SK-N-MC (cell line): Measurements from ENCODE around the gene CPLX1.
"Not testable (repeated sequence)": the region's sequence is repeated elsewhere in the genome, so short reads cannot be mapped to it uniquely, and the experiment has no call there.

Experiments
- DNase-seq: peaks from one replicate; pipeline ENCODE4 v3.0.0-alpha.2; 2011; ENCODE audit warnings: low read depth, low spot score
- H3K27ac ChIP-seq: fragments of 200-600 bp; sonication (generic); 2 replicates; pipeline ENCODE4 v1.5.1; 2016; ENCODE audit warnings: mixed run types
- H3K36me3 ChIP-seq: fragments of 200-600 bp; sonication (generic); 2 replicates; pipeline ENCODE4 v1.6.1; 2017; ENCODE audit warnings: antibody characterized with exemption, low read length, mixed read lengths; ENCODE audit not compliant: insufficient read depth
- H3K4me3 ChIP-seq: fragments of 200-600 bp; sonication (generic); 2 replicates; pipeline ENCODE4 v1.5.1; 2016
- H3K9ac ChIP-seq: fragments of 200-600 bp; sonication (generic); 2 replicates; pipeline ENCODE4 v1.8.0; 2017; ENCODE audit warnings: mixed run types, mixed read lengths; ENCODE audit not compliant: insufficient read length
- H3K9me3 ChIP-seq: fragments of 200-600 bp; sonication (generic); 2 replicates; pipeline ENCODE4 v1.6.1; 2017; ENCODE audit warnings: low read depth, mild to moderate bottlenecking, antibody characterized with exemption, low read length, moderate library complexity, mixed read lengths
- EZH2 ChIP-seq: fragments of 200-600 bp; sonication (generic); IDR thresholded peaks from one replicate; pipeline ENCODE4 v1.6.1; 2017; ENCODE audit warnings: antibody characterized with exemption
- FOXP2 ChIP-seq: optimal IDR thresholded peaks from 2 replicates; pipeline ENCODE3; 2011; ENCODE audit warnings: mild to moderate bottlenecking, moderate library complexity; ENCODE audit not compliant: insufficient read depth; ENCODE audit errors: extremely low read length, control extremely low read depth
- POLR2AphosphoS5 ChIP-seq: IDR thresholded peaks from 2 replicates; pipeline ENCODE4 v1.6.1; 2012; ENCODE audit warnings: mild to moderate bottlenecking, low read depth, low read length, borderline replicate concordance

Gene CPLX1

DNA sequence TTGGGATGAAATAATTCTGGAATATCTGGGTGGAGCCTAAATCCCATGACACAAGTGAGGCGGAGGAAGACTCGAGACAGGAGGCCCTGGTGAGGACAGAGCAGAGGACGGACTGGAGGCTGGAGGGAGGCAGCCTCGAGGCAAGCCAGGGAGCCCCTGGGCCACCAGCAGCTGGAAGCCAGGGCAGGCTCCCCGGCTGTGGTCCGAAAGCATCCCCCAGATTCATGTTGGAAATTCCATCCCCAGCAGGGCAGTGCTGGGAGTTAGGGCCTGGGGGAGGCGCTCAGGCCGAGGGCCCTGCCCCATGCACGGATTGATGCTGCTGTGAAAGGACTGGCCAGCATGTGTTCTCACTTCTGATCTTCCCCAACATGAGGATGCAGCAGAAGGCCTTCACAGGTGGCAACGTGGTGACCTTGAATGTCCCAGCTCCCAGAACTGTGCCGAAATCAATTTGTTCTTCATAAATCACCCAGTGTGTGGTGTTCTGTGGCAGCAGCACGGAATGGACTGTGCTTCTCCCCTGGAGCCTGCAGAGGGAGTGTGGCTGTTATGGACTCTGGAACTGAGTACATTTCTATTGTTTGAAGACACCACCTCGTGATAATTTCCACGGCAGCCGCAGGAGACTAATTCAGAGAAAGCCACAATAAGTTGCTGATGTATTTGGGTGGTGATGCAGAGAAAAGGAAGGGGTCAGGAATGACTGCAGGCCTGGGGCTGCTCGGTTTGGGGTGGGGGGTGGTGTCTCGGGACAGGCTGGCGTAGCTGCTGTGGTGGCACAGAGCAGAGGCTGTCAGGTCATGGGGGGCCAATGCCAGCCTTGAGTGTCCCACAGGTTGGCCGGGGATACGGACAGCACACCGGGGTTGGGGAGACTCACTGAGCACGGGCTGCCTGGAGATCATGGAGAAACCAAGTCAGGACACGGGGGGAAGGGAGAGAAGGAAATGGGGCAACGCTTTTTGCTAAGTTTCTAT is 63.4 kb downstream of the CPLX1 start:
- Histone ChIP-seq H3K27ac (no peak overlapping the region), H3K4me3 (no peak overlapping the region), H3K9me3 (0 out of 2 replicates have a peak, but pooled peaks cover 2% of the 10 kb centered on the region), H3K9ac (no peak overlapping the region), H3K36me3 (peaks cover 79% of the 10 kb centered on the region)
- TF ChIP-seq POLR2AphosphoS5: no peak
- TF ChIP-seq EZH2: no peak
- no peak for TF ChIP-seq FOXP2
- no peak for DNase-seq

DNA sequence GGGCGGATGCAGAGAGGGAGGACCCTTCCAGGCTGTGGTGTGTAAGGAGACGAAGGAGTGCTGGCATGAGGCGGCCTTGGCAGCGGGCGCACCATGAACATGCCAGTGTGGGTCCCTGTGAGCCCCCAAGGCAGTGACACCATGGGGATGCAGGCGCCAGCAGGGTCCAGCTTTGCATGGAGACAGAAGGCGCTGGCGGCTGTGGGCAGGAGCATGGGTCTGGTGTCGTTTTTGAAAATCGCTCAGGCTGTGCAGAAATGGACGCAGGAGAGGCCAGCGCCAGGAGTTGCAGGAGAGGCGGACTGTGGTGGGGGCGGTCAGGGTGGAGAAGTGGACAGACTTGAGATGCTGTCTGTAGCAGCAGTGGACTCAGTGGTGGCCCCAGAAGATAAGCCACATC is 64.2 kb downstream of the CPLX1 start:
- DNase-seq: no peak
- peaks cover 79% of the 10 kb centered on the region for H3K36me3 ChIP-seq
- TF ChIP-seq POLR2AphosphoS5: no peak
- TF ChIP-seq EZH2: no peak
- no peak for TF ChIP-seq FOXP2
- no peak overlapping the region for H3K9ac ChIP-seq
- H3K4me3 ChIP-seq: no peak overlapping the region
- H3K9me3 ChIP-seq: 0 out of 2 replicates have a peak, but pooled peaks cover 3% of the 10 kb centered on the region
- no peak overlapping the region for H3K27ac ChIP-seq

DNA sequence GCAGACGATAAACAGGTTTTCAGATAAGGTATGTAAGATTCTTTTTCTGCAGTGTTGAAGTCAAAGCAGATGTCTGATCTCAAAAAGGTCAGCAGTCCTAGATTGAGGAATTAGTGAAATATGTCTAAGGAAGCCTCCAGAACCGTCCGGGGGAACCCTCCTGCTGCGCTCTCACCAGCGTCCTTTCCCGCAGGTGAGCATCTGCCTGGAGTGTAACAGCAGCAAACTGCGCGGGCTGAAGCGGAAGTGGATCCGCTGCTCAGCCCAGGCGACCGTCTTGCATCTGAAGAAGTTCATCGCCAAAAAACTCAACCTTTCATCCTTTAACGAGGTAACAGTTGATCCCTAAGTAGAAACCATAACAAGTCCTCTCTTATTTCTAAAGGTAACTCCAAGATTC is 64.8 kb downstream of the CPLX1 start:
- H3K27ac ChIP-seq: no peak overlapping the region
- no peak for DNase-seq
- 0 out of 2 replicates have a peak, but pooled peaks cover 3% of the 10 kb centered on the region for H3K9me3 ChIP-seq
- H3K4me3 ChIP-seq: no peak overlapping the region
- no peak for TF ChIP-seq FOXP2
- no peak for TF ChIP-seq POLR2AphosphoS5
- peaks cover 79% of the 10 kb centered on the region for H3K36me3 ChIP-seq
- no peak overlapping the region for H3K9ac ChIP-seq

DNA sequence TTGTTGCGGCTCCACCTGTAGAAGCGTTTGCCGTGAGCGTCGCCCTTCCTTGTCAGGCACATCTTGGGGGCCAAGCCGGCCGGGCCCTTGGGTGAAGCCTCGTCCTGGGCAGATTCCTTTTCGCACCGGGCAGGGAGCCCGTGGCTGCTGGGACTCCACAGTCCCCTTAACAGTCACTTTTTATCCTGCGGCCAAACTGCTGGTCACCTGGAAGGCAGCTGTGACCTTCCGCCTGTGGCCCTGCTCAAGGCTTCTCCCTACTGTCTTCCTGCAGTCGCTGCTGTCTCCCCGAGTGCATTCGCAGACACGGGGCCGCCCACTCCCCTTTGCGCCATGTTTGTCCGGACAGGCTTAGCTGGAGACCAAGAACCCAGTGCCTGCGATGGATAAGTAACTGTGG is 65.3 kb downstream of the CPLX1 start:
- no peak overlapping the region for H3K9ac ChIP-seq
- no peak for DNase-seq
- TF ChIP-seq FOXP2: no peak
- no peak for TF ChIP-seq POLR2AphosphoS5
- no peak for TF ChIP-seq EZH2
- peaks cover 79% of the 10 kb centered on the region for H3K36me3 ChIP-seq
- H3K27ac ChIP-seq: no peak overlapping the region
- no peak overlapping the region for H3K4me3 ChIP-seq
- H3K9me3 ChIP-seq: 0 out of 2 replicates have a peak, but pooled peaks cover 3% of the 10 kb centered on the region

DNA sequence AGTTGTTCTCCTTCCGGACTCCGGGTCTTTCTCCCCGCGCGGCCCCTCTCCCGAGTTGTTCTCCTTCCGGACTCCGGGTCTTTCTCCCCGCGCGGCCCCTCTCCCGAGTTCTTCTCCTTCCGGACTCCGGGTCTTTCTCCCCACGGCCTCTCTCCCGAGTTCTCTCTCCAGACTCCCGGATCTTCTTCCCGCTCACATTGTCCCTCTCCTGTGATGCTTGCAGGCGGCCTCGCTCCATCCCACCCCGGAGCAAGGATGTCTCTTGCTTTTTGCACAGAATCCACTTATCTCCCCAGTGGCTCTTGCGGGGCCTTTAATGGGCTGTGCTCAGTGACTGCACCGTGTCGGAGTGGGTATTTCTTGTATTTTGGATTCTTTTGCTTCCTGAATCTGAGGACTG is 66.1 kb downstream of the CPLX1 start:
- H3K36me3 ChIP-seq: peaks cover 82% of the 10 kb centered on the region
- H3K9ac ChIP-seq: not testable (repeated sequence)

DNA sequence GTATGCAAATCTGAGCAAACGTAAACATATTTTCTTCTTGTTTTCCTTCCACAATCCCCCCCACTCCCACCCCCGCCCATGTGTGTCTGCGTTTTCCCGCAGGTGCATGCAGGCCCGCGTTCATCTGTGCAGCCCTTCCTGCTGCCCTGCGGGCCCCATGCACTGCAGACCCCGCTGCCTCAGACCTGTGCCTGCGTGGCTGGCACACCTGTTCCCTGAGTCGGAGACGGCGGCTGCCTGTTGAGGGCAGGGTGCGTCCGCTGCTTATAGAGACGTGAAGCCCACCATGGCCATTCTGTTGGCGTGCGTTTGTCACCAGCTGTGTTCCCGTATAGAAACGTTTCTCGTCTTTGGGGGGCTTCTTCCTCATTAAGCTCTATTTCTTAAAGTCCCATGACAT is 68.8 kb downstream of the CPLX1 start:
- Histone ChIP-seq H3K4me3 (no peak overlapping the region), H3K27ac (no peak overlapping the region), H3K9me3 (0 out of 2 replicates have a peak, but pooled peaks cover 3% of the 10 kb centered on the region), H3K9ac (no peak overlapping the region), H3K36me3 (peaks cover 80% of the 10 kb centered on the region)
- TF ChIP-seq FOXP2 (no peak), EZH2 (no peak), POLR2AphosphoS5 (no peak)
- DNase-seq: no peak

More for the DNA sequence above, 66.1 kb downstream of the CPLX1 start:
- not testable (repeated sequence) for H3K4me3 ChIP-seq, DNase-seq, H3K9me3 ChIP-seq, H3K27ac ChIP-seq

DNA sequence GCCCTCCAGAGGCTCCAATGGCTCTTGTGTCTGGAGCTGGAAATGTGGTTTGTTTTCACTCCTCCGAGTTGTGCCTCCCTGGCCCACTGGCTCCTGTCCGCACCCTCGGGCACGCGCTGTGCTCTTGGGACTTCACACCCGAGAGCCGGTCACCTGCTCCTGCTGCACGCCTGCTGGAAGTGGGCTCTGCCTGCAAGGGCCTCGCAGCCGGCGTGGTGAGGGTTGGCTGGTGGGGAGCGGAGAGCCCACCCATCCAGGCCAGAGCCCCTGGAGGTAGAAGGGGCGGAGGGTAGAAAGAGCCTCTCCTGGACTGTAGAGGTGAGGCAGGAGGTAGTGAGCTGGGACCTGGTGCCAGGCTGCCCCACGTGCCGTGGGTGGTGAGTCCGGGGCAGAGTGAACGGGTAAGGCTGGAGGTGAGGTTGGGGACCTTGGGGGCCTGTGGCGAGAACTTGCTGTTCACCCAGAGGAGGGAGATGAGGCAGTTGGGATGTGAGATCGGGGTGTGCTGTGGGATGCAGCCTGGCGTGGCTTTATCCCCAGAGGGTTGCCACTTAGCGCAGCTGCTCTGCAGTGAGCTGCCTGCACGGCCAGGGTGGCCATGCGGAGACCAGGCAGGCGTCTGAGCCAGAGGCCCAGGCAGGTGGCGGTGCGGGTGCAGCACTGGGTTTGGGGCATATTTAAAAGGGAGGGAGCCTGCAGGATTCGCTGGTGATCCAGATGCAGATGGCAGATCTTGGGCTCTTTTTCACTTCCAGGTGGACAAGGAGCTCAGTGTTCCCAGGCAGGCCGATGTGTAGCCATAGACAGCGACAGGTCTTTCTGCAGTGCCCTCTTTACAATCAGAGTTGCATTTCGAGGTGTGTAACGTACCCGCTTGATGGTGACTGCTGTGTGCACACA is 71.5 kb downstream of the CPLX1 start:
- no peak for TF ChIP-seq FOXP2
- no peak for TF ChIP-seq POLR2AphosphoS5
- TF ChIP-seq EZH2: no peak
- H3K9ac ChIP-seq: no peak overlapping the region
- no peak overlapping the region for H3K4me3 ChIP-seq
- H3K36me3 ChIP-seq: peaks cover 73% of the 10 kb centered on the region
- H3K9me3 ChIP-seq: 0 out of 2 replicates have a peak, but pooled peaks cover 3% of the 10 kb centered on the region
- DNase-seq: no peak
- H3K27ac ChIP-seq: no peak overlapping the region

DNA sequence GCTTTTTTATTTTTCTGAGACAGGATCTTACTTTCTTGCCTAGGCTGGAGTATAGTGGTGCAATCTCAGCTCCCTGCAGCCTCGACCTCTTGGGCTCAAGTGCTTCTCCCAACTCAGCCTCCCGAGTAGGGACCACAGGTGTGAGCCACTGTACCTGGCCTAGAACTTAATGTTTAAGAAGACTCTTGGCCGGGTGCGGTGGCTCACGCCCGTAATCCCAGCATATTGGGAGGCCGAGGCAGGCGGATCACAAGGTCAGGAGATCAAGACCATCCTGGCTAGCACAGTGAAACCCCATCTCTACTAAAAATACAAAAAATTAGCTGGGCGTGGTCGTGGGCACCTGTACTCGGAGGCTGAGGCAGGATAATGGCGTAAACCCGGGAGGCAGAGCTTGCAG is 72.7 kb downstream of the CPLX1 start:
- H3K9ac ChIP-seq, DNase-seq, H3K4me3 ChIP-seq, H3K27ac ChIP-seq, H3K9me3 ChIP-seq: not testable (repeated sequence)
- H3K36me3 ChIP-seq: peaks cover 81% of the 10 kb centered on the region
